WTC11 (cell line): ENCODE results near the gene SPACDR. TPM values are rescaled to one million over a fixed set of nuclear protein-coding genes. Genes with fewer than 3 reads are reported as not detected.

Experiments
- ATAC-seq: fragments of 200-7000 bp; cut with Tn5 transposase; 2 replicates; pipeline ENCODE4 v1.10.0; 2021; ENCODE audit warnings: mild to moderate bottlenecking, moderate library complexity
- CTCF ChIA-PET: fragments of 300-600 bp; sonication (Branson Sonifier 250); formaldehyde crosslinking; loops from one replicate; lab custom pipeline; 2021; ENCODE audit warnings: antibody characterized with exemption; lab: Charles Lee
- POLR2A ChIA-PET: fragments of 350-600 bp; sonication (Branson Sonifier 250); formaldehyde crosslinking; loops from one replicate; lab custom pipeline; 2021; ENCODE audit warnings: antibody characterized with exemption; lab: Charles Lee
- DNase-seq: peaks from one replicate; pipeline ENCODE4 v3.0.0; 2021; ENCODE audit warnings: low spot score
- H3K27ac Mint-ChIP-seq: 2 replicates; pipeline ENCODE4 v1.8.0; 2021; ENCODE audit warnings: mixed read lengths
- H3K27me3 Mint-ChIP-seq: 2 replicates; pipeline ENCODE4 v1.8.0; 2021; ENCODE audit warnings: low read depth, mild to moderate bottlenecking, moderate library complexity, mixed read lengths
- H3K36me3 Mint-ChIP-seq: 2 replicates; pipeline ENCODE4 v1.8.0; 2021; ENCODE audit warnings: mixed read lengths
- H3K4me1 Mint-ChIP-seq: 2 replicates; pipeline ENCODE4 v1.8.0; 2022; ENCODE audit warnings: mixed read lengths
- H3K4me3 Mint-ChIP-seq: 2 replicates; pipeline ENCODE4 v1.8.0; 2021; ENCODE audit warnings: mild to moderate bottlenecking, moderate library complexity, mixed read lengths
- H3K9me3 Mint-ChIP-seq: 2 replicates; pipeline ENCODE4 v1.8.0; 2021; ENCODE audit warnings: mixed read lengths
- EMX1 ChIP-seq: fragments of 250-450 bp; sonication (Bioruptor Pico); IDR thresholded peaks from 2 replicates; pipeline ENCODE4 v1.8.0; 2021; ENCODE audit warnings: mild to moderate bottlenecking
- ESRRA ChIP-seq: sonication (generic); formaldehyde crosslinking; IDR thresholded peaks from 2 replicates; pipeline ENCODE4 v1.8.1; 2022; ENCODE audit warnings: mild to moderate bottlenecking, missing genetic modification reagents, borderline replicate concordance
- FOXK1 ChIP-seq: sonication (generic); formaldehyde crosslinking; IDR thresholded peaks from 2 replicates; pipeline ENCODE4 v1.8.0; 2022; ENCODE audit warnings: mild to moderate bottlenecking, moderate library complexity, missing genetic modification reagents
- NFATC4 ChIP-seq: fragments of 250-450 bp; sonication (Bioruptor Pico); IDR thresholded peaks from 2 replicates; pipeline ENCODE4 v1.9.0; 2021; ENCODE audit warnings: mild to moderate bottlenecking
- TEAD1 ChIP-seq: sonication (generic); formaldehyde crosslinking; IDR thresholded peaks from 2 replicates; pipeline ENCODE4 v1.8.0; 2022; ENCODE audit warnings: mild to moderate bottlenecking, missing genetic modification reagents
- ZNF121 ChIP-seq: sonication (generic); formaldehyde crosslinking; IDR thresholded peaks from 2 replicates; pipeline ENCODE4 v1.8.0; 2023; ENCODE audit warnings: missing genetic modification reagents
- ZNF232 ChIP-seq: sonication (generic); formaldehyde crosslinking; IDR thresholded peaks from 2 replicates; pipeline ENCODE4 v1.8.0; 2022; ENCODE audit warnings: mild to moderate bottlenecking, missing genetic modification reagents
- ZNF263 ChIP-seq: sonication (generic); formaldehyde crosslinking; IDR thresholded peaks from 2 replicates; pipeline ENCODE4 v1.8.1; 2022; ENCODE audit warnings: low read depth, mild to moderate bottlenecking, moderate library complexity, missing genetic modification reagents
- ZNF396 ChIP-seq: fragments of 250-450 bp; sonication (Bioruptor Pico); IDR thresholded peaks from 2 replicates; pipeline ENCODE4 v1.8.0; 2021; ENCODE audit warnings: mild to moderate bottlenecking, moderate library complexity, borderline replicate concordance
- ZNF423 ChIP-seq: fragments of 250-450 bp; sonication (Bioruptor Pico); IDR thresholded peaks from 2 replicates; pipeline ENCODE4 v2.1.2; 2022; ENCODE audit warnings: mild to moderate bottlenecking, moderate library complexity
- total RNA-seq: library from RNA; stranded (reverse); gene quantifications from 3 replicates; pipeline ENCODE4 v1.2.3, GENCODE V29; 2021
- TF ChIP-seq, protein P1 (sequence below): fragments of 250-450 bp; sonication (Bioruptor Pico); conservative IDR thresholded peaks from 2 replicates; pipeline ENCODE4 v1.9.0; 2021; ENCODE audit warnings: mild to moderate bottlenecking
- TF ChIP-seq, protein P2 (sequence below): fragments of 250-450 bp; sonication (Bioruptor Pico); IDR thresholded peaks from 2 replicates; pipeline ENCODE4 v1.8.0; 2021; ENCODE audit warnings: mild to moderate bottlenecking
- TF ChIP-seq, protein P3 (sequence below): sonication (generic); formaldehyde crosslinking; IDR thresholded peaks from 2 replicates; pipeline ENCODE4 v1.8.0; 2022; ENCODE audit warnings: missing genetic modification reagents
- TF ChIP-seq, protein P4 (sequence below): sonication (generic); formaldehyde crosslinking; IDR thresholded peaks from 2 replicates; pipeline ENCODE4 v1.8.1; 2023; ENCODE audit warnings: mild to moderate bottlenecking, moderate library complexity, missing genetic modification reagents
- TF ChIP-seq, protein P5 (sequence below): sonication (generic); formaldehyde crosslinking; IDR thresholded peaks from 2 replicates; pipeline ENCODE4 v1.8.0; 2023; ENCODE audit warnings: missing genetic modification reagents, mild to moderate bottlenecking, borderline replicate concordance

Gene SPACDR
- total RNA-seq, 1 experiment from 2014 or later, result 0.33 TPM

DNA sequence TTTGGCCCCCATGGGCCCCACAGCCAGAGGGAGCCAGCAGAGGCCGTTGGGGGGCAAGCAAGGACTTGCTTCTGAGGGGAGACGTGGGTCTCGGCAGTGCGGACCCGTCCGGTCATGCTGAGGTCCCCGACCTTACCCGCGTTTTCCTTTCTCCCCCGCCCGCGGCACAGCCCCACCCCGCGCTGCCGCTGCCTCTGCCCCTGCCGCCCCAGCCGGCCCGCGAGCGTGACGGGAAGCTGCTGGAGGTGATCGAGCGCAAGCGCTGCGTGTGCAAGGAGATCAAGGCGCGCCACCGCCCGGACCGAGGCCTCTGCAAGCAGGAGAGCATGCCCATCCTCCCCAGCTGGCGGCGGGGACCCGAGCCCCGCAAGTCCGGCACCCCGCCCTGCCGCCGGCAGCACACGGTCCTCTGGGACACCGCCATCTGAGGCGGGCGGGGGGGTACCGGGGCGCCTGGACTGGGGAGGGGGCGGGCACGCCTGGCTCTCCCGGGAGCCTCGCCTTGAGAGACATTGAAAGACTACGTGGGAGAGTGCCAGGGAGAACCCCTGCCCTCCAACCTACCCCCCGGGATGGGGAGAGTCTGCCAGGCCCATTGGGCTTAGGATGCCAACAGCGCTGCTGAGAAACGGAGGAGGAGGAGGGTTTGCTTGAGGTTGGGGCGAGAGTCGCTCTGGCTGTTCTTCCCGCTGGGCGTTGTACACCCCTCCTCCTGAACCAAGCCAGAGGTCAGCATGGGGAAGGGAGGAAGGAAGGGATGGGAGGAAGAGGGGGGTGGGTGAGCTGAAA, 29.6 kb upstream of the SPACDR start:
- DNase-seq (peak; percentile 67), ATAC-seq (peak; percentile 38)
- ChIA-PET CTCF (interaction anchor here (0.6 to 3.9 kb wide), 17 partner anchors 11 to 212 kb away, joined by 3 to 21 read pairs (median 5); partner anchors contain the start of genes MEPCE, NYAP1, POP7 and TSC22D4), POLR2A (interaction anchor here (1.0 kb wide), 1 partner anchor 15 kb away, joined by 3 read pairs; the partner anchor contains the start of gene TSC22D4)
- H3K27me3 Mint-ChIP-seq, result peaks cover 18% of the 10 kb centered on the region
- H3K9me3 Mint-ChIP-seq, result no peaks in the 10 kb centered on the region
- peaks cover 22% of the 10 kb centered on the region for H3K4me1 Mint-ChIP-seq
- H3K4me3 Mint-ChIP-seq, result peak overlapping the region; percentile 64
- H3K27ac Mint-ChIP-seq, result no peak overlapping the region
- TF ChIP-seq TEAD1, result no peak
- no peak for TF ChIP-seq ZNF121 (CRISPR knock-in tag)
- TF ChIP-seq, protein P1, sequence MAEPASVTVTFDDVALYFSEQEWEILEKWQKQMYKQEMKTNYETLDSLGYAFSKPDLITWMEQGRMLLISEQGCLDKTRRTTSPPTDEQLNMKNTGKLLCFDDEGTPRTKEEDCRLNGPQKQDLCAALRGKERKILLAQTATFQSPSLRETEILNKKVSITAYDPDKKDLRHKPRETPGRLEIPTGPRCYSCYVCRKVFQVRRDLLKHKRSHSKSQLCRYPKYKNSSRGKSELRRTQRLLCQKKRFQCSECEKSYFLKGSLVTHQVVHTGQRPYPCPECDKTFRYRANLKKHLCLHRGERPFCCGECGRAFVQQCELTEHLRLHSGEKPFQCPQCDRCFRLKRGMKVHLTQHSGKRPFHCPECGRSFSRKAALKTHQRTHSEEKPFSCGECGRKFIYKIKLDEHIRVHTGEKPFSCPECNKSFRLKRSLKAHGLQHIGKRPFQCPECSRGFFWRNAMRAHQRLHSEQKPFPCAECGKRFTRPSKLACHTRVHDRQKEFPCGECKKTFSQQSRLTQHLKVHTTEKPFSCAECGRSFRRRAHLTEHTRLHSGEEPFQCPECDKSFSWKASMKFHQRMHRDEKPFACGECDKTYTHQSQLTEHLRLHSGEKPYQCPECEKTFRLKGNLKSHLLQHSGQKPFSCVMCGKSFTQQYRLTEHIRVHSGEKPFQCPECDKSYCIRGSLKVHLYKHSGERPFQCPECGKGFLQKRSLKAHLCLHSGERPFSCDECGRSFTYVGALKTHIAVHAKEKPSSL (CRISPR knock-in tag), result no peak
- TF ChIP-seq ZNF423 (CRISPR knock-in tag), result no peak
- 0 out of 2 replicates have a peak, but pooled peaks have one; percentile 22 for TF ChIP-seq FOXK1 (CRISPR knock-in tag)
- no peak for TF ChIP-seq NFATC4
- TF ChIP-seq EMX1 (CRISPR knock-in tag), result no peak
- TF ChIP-seq ZNF263 (CRISPR knock-in tag), result 0 out of 2 replicates have a peak, but pooled peaks have one; percentile 15
- TF ChIP-seq, protein P2, sequence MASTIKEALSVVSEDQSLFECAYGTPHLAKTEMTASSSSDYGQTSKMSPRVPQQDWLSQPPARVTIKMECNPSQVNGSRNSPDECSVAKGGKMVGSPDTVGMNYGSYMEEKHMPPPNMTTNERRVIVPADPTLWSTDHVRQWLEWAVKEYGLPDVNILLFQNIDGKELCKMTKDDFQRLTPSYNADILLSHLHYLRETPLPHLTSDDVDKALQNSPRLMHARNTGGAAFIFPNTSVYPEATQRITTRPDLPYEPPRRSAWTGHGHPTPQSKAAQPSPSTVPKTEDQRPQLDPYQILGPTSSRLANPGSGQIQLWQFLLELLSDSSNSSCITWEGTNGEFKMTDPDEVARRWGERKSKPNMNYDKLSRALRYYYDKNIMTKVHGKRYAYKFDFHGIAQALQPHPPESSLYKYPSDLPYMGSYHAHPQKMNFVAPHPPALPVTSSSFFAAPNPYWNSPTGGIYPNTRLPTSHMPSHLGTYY (CRISPR knock-in tag), result no peak
- TF ChIP-seq, protein P3, sequence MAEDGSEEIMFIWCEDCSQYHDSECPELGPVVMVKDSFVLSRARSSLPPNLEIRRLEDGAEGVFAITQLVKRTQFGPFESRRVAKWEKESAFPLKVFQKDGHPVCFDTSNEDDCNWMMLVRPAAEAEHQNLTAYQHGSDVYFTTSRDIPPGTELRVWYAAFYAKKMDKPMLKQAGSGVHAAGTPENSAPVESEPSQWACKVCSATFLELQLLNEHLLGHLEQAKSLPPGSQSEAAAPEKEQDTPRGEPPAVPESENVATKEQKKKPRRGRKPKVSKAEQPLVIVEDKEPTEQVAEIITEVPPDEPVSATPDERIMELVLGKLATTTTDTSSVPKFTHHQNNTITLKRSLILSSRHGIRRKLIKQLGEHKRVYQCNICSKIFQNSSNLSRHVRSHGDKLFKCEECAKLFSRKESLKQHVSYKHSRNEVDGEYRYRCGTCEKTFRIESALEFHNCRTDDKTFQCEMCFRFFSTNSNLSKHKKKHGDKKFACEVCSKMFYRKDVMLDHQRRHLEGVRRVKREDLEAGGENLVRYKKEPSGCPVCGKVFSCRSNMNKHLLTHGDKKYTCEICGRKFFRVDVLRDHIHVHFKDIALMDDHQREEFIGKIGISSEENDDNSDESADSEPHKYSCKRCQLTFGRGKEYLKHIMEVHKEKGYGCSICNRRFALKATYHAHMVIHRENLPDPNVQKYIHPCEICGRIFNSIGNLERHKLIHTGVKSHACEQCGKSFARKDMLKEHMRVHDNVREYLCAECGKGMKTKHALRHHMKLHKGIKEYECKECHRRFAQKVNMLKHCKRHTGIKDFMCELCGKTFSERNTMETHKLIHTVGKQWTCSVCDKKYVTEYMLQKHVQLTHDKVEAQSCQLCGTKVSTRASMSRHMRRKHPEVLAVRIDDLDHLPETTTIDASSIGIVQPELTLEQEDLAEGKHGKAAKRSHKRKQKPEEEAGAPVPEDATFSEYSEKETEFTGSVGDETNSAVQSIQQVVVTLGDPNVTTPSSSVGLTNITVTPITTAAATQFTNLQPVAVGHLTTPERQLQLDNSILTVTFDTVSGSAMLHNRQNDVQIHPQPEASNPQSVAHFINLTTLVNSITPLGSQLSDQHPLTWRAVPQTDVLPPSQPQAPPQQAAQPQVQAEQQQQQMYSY (CRISPR knock-in tag), result peak; percentile 75
- TF ChIP-seq, protein P4, sequence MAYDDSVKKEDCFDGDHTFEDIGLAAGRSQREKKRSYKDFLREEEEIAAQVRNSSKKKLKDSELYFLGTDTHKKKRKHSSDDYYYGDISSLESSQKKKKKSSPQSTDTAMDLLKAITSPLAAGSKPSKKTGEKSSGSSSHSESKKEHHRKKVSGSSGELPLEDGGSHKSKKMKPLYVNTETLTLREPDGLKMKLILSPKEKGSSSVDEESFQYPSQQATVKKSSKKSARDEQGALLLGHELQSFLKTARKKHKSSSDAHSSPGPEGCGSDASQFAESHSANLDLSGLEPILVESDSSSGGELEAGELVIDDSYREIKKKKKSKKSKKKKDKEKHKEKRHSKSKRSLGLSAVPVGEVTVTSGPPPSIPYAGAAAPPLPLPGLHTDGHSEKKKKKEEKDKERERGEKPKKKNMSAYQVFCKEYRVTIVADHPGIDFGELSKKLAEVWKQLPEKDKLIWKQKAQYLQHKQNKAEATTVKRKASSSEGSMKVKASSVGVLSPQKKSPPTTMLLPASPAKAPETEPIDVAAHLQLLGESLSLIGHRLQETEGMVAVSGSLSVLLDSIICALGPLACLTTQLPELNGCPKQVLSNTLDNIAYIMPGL, result peak; percentile 58; the same call in 1 of the 2 replicates
- no peak for TF ChIP-seq ESRRA (CRISPR knock-in tag)
- TF ChIP-seq ZNF396 (CRISPR knock-in tag), result no peak
- no peak for TF ChIP-seq ZNF232
- TF ChIP-seq, protein P5, sequence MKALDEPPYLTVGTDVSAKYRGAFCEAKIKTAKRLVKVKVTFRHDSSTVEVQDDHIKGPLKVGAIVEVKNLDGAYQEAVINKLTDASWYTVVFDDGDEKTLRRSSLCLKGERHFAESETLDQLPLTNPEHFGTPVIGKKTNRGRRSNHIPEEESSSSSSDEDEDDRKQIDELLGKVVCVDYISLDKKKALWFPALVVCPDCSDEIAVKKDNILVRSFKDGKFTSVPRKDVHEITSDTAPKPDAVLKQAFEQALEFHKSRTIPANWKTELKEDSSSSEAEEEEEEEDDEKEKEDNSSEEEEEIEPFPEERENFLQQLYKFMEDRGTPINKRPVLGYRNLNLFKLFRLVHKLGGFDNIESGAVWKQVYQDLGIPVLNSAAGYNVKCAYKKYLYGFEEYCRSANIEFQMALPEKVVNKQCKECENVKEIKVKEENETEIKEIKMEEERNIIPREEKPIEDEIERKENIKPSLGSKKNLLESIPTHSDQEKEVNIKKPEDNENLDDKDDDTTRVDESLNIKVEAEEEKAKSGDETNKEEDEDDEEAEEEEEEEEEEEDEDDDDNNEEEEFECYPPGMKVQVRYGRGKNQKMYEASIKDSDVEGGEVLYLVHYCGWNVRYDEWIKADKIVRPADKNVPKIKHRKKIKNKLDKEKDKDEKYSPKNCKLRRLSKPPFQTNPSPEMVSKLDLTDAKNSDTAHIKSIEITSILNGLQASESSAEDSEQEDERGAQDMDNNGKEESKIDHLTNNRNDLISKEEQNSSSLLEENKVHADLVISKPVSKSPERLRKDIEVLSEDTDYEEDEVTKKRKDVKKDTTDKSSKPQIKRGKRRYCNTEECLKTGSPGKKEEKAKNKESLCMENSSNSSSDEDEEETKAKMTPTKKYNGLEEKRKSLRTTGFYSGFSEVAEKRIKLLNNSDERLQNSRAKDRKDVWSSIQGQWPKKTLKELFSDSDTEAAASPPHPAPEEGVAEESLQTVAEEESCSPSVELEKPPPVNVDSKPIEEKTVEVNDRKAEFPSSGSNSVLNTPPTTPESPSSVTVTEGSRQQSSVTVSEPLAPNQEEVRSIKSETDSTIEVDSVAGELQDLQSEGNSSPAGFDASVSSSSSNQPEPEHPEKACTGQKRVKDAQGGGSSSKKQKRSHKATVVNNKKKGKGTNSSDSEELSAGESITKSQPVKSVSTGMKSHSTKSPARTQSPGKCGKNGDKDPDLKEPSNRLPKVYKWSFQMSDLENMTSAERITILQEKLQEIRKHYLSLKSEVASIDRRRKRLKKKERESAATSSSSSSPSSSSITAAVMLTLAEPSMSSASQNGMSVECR (CRISPR knock-in tag), result no peak
- TF ChIP-seq, all 79 proteins: peak for 4
- no peaks in the 10 kb centered on the region for H3K36me3 Mint-ChIP-seq
